PC-9 (cell line): ENCODE results near the gene LZTS2.

ENCODE experiments used
- CTCF ChIP-seq: fragments of 200-600 bp; sonication (generic); conservative IDR thresholded peaks from 2 replicates; pipeline ENCODE4 v1.6.1; 2017; ENCODE audit warnings: mixed run types, antibody characterized with exemption, mild to moderate bottlenecking, moderate library complexity
- EZH2 ChIP-seq: fragments of 200-600 bp; sonication (generic); IDR thresholded peaks from 2 replicates; pipeline ENCODE4 v1.8.0; 2017; ENCODE audit warnings: antibody characterized with exemption, low read depth

DNA sequence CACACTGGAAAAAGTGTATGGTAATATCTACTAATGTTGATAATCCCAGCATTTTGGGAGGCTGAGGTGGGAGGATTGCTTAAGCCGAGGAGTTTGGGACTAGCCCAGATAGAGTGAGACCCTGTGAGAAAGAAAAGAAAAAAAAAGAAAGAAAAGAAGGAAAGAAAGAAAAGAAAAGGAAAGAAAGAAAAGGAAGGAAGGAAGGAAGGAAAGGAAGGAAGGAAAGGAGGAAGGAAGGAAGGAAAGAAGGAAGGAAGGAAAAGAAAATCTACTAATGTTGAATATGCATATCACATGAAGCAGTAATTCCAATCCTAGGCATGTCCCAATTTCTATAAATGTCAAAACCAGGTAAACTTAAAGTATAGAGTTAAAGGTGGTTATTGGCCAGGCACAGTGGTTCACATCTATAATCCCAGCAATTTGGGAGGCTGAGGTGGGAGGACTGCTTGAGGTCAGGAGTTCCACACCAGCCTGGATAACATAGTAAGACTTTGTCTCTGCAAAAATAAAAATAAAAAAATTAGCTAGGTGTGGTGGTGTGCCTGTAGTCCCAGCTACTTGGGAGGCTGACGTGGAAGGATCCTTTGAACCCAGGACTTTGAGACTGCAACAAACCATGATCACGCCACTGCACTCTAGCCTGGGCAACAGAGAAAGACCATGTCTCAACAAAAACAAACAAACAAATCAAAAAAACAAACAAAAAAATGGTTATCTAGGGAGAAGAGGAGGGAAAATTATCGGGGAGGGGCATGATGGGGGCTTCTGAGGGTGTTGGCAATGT, 57.0 kb downstream of the LZTS2 start:
- TF ChIP-seq CTCF (no peak), EZH2 (no peak)
